H1 (cell line): ENCODE data around the gene ZNF672. TPM values are rescaled to one million over a fixed set of nuclear protein-coding genes. Genes with fewer than 3 reads are reported as not detected.

ENCODE experiments used
- CTCF ChIA-PET: fragments of 300-600 bp; sonication (Branson Sonifier 250); formaldehyde crosslinking; loops from one replicate; lab custom pipeline; 2021; ENCODE audit not compliant: partially characterized antibody; lab: Charles Lee
- POLR2A ChIA-PET: fragments of 300-600 bp; sonication (Branson Sonifier 250); formaldehyde crosslinking; loops from one replicate; lab custom pipeline; 2021; ENCODE audit warnings: inconsistent platforms; ENCODE audit not compliant: partially characterized antibody; lab: Charles Lee
- DNase-seq, 2 experiments: peaks; one replicate each; pipeline versions ENCODE4 v3.0.0 to v3.0.0-alpha.2; 2010 to 2022; ENCODE audit warnings: low spot score in 2 of 2, low read depth in 1 of 2, mixed read lengths in 1 of 2
- FAIRE-seq: peaks from 2 replicates; lab custom pipeline; 2011; peaks lifted over from hg19 to GRCh38; lab: Jason Lieb, UNC
- H2AFZ ChIP-seq: 2 replicates; pipeline ENCODE4 v1.8.1; 2012; ENCODE audit warnings: low read length, inconsistent platforms
- H2AK5ac ChIP-seq: 2 replicates; pipeline ENCODE4 v1.6.1; 2013; ENCODE audit warnings: low read depth, low read length
- H2BK120ac ChIP-seq: replicated peaks from 2 replicates; pipeline ENCODE3; 2013; ENCODE audit warnings: low read depth, low read length, inconsistent platforms
- H2BK12ac ChIP-seq: 2 replicates; pipeline ENCODE4 v1.6.1; 2013; ENCODE audit warnings: low read depth, low read length
- H2BK15ac ChIP-seq: 2 replicates; pipeline ENCODE4 v1.6.1; 2013; ENCODE audit warnings: low read length
- H2BK20ac ChIP-seq: 2 replicates; pipeline ENCODE4 v1.6.1; 2013; ENCODE audit warnings: low read length
- H2BK5ac ChIP-seq: 2 replicates; pipeline ENCODE4 v1.6.1; 2013; ENCODE audit warnings: low read depth, low read length
- H3K14ac ChIP-seq: 2 replicates; pipeline ENCODE4 v1.6.1; 2013; ENCODE audit warnings: inconsistent platforms; ENCODE audit not compliant: insufficient read length
- H3K18ac ChIP-seq: 2 replicates; pipeline ENCODE4 v1.6.1; 2013; ENCODE audit warnings: low read length; ENCODE audit errors: extremely low read depth
- H3K23ac ChIP-seq: 2 replicates; pipeline ENCODE4 v1.6.1; 2013; ENCODE audit warnings: inconsistent platforms; ENCODE audit not compliant: insufficient read length
- H3K23me2 ChIP-seq: 2 replicates; pipeline ENCODE4 v1.6.1; 2013; ENCODE audit warnings: low read depth, low read length
- H3K27ac ChIP-seq: 2 replicates; pipeline ENCODE4 v1.6.1; 2011; ENCODE audit warnings: low read depth, low read length, inconsistent platforms
- H3K27me3 ChIP-seq, 4 experiments: replicated peaks in 1 of 4; 1 replicate in 1 of 4; 2 replicates in 3 of 4; pipeline versions ENCODE4 v1.6.1 to v1.8.1; 2011 to 2013; ENCODE audit warnings: low read length in 3 of 4, mild to moderate bottlenecking in 3 of 4, inconsistent platforms in 2 of 4, mixed read lengths in 2 of 4, moderate library complexity in 1 of 4; ENCODE audit not compliant: control insufficient read depth in 3 of 4, insufficient read depth in 3 of 4; ENCODE audit errors: extremely low read depth in 1 of 4
- H3K36me3 ChIP-seq, 4 experiments: 2 replicates each; pipeline versions ENCODE4 v1.6.1 to v1.8.1; 2011 to 2013; ENCODE audit warnings: mild to moderate bottlenecking in 4 of 4, low read length in 3 of 4, moderate library complexity in 2 of 4, control low read depth in 1 of 4, inconsistent platforms in 1 of 4; ENCODE audit not compliant: insufficient read depth in 4 of 4, control insufficient read depth in 2 of 4
- H3K4ac ChIP-seq: replicated peaks from 2 replicates; pipeline ENCODE3; 2013; ENCODE audit warnings: low read length, low read depth, mixed read lengths, inconsistent platforms; ENCODE audit not compliant: insufficient read length
- H3K4me1 ChIP-seq, 4 experiments: replicated peaks in 1 of 4; 1 replicate in 1 of 4; 2 replicates in 3 of 4; pipeline versions ENCODE4 v1.6.1 to v1.8.1; 2011 to 2013; ENCODE audit warnings: low read length in 3 of 4, inconsistent platforms in 2 of 4, mixed read lengths in 1 of 4; ENCODE audit not compliant: insufficient read depth in 4 of 4, control insufficient read depth in 3 of 4
- H3K4me2 ChIP-seq, 2 experiments: 2 replicates each; pipeline versions ENCODE4 v1.6.1 to v1.8.1; 2011 to 2013; ENCODE audit warnings: low read depth in 2 of 2, low read length in 2 of 2, control low read depth in 1 of 2, inconsistent platforms in 1 of 2, mild to moderate bottlenecking in 1 of 2; ENCODE audit not compliant: insufficient read depth in 1 of 2
- H3K4me3 ChIP-seq, 4 experiments: fragments of 200-600, 300-600 bp in 1 of 4; sonication (generic), shearing (Covaris generic), sonication (Bioruptor Twin) in 1 of 4; 2 replicates each; pipeline versions ENCODE4 v1.5.1 to v1.8.1; 2011 to 2016; ENCODE audit warnings: low read length in 4 of 4, low read depth in 3 of 4, control low read depth in 2 of 4, inconsistent platforms in 2 of 4, mild to moderate bottlenecking in 2 of 4, mixed read lengths in 1 of 4, moderate library complexity in 1 of 4; ENCODE audit not compliant: insufficient read depth in 2 of 4; ENCODE audit errors: extremely low read depth in 1 of 4
- H3K56ac ChIP-seq: replicated peaks from 2 replicates; pipeline ENCODE3; 2013; ENCODE audit warnings: low read depth, mild to moderate bottlenecking, mixed read lengths, low read length, inconsistent platforms; ENCODE audit not compliant: insufficient read length
- H3K79me1 ChIP-seq: 2 replicates; pipeline ENCODE4 v1.6.1; 2013; ENCODE audit warnings: low read depth, low read length, control low read depth
- H3K79me2 ChIP-seq, 2 experiments: 2 replicates each; pipeline versions ENCODE4 v1.6.1 to v1.8.1; 2012 to 2013; ENCODE audit warnings: low read length in 2 of 2, mild to moderate bottlenecking in 2 of 2, inconsistent platforms in 1 of 2; ENCODE audit not compliant: insufficient read depth in 2 of 2, control insufficient read depth in 1 of 2
- H3K9ac ChIP-seq, 4 experiments: replicated peaks in 1 of 4; 1 replicate in 1 of 4; 2 replicates in 3 of 4; pipeline versions ENCODE4 v1.6.1 to v1.8.1; 2011 to 2013; ENCODE audit warnings: low read depth in 3 of 4, low read length in 3 of 4, control low read depth in 2 of 4, mild to moderate bottlenecking in 2 of 4, moderate library complexity in 2 of 4, inconsistent platforms in 1 of 4; ENCODE audit errors: extremely low read depth in 1 of 4
- H3K9me3 ChIP-seq, 2 experiments: 2 replicates each; pipeline versions ENCODE4 v1.6.1 to v1.8.1; 2012 to 2013; ENCODE audit warnings: mild to moderate bottlenecking in 2 of 2, moderate library complexity in 2 of 2, control low read depth in 1 of 2, inconsistent platforms in 1 of 2, low read depth in 1 of 2, low read length in 1 of 2, mixed read lengths in 1 of 2; ENCODE audit not compliant: insufficient read depth in 2 of 2
- H4K20me1 ChIP-seq, 2 experiments: replicated peaks in 1 of 2; 2 replicates each; pipeline versions ENCODE3 to v1.8.1; 2011 to 2013; ENCODE audit warnings: inconsistent platforms in 2 of 2, low read length in 2 of 2, mild to moderate bottlenecking in 1 of 2; ENCODE audit not compliant: insufficient read depth in 2 of 2, control insufficient read depth in 1 of 2
- H4K5ac ChIP-seq: 2 replicates; pipeline ENCODE4 v1.6.1; 2013; ENCODE audit warnings: low read length, low read depth, mixed read lengths, inconsistent platforms; ENCODE audit not compliant: insufficient read length
- H4K8ac ChIP-seq: 2 replicates; pipeline ENCODE4 v1.8.0; 2013; ENCODE audit warnings: mild to moderate bottlenecking, moderate library complexity, low read length, inconsistent platforms; ENCODE audit not compliant: insufficient read depth; ENCODE audit errors: extremely low read depth
- H4K91ac ChIP-seq: replicated peaks from 2 replicates; pipeline ENCODE3; 2013; ENCODE audit warnings: low read length, mixed read lengths, inconsistent platforms; ENCODE audit not compliant: insufficient read length
- POLR2AphosphoS5 ChIP-seq: IDR thresholded peaks from 2 replicates; pipeline ENCODE4 v1.6.1; 2011; ENCODE audit warnings: low read depth, low read length
- SAP30 ChIP-seq: fragments of 300-600 bp; sonication (generic); IDR thresholded peaks from 2 replicates; pipeline ENCODE4 v1.7.1; 2012; ENCODE audit warnings: low read length, moderate library complexity, mild to moderate bottlenecking, inconsistent platforms; ENCODE audit not compliant: insufficient read depth, insufficient replicate concordance
- SIRT6 ChIP-seq: IDR thresholded peaks from one replicate; pipeline ENCODE4 v1.7.1; 2012; ENCODE audit warnings: low read length, inconsistent platforms
- WGBS, 2 experiments: shearing (Covaris generic) in 1 of 2; methylation state at CpG; one replicate each; pipeline versions ENCODE4 v1.1.6 to v1.1.7; 2013 to 2015; ENCODE audit warnings: low lambda C conversion rate in 2 of 2, mixed read lengths in 2 of 2, inconsistent platforms in 1 of 2, low coverage in 1 of 2, missing lambda C conversion rate in 1 of 2; ENCODE audit not compliant: insufficient replicate concordance in 2 of 2, insufficient coverage in 1 of 2, insufficient read length in 1 of 2; ENCODE audit errors: extremely low coverage in 1 of 2, missing lambda C conversion rate in 1 of 2; 5-methylcytosine and 5-hydroxymethylcytosine counted together
- polyA plus RNA-seq, 7 experiments: library from polyadenylated mRNA; depleted of rRNA in 3 of 7; stranded (reverse) in 5 of 7; unstranded in 2 of 7; fragments of >200 nt in 5 of 7; fragments of 200-250 nt in 2 of 7; gene quantifications; 1 replicate in 5 of 7; 2 replicates in 1 of 7; 4 replicates in 1 of 7; pipeline versions ENCODE4 v1.2.1 to v1.2.3, GENCODE V29; 2011 to 2013; ENCODE audit warnings: missing spikeins in 2 of 7, mixed read lengths in 2 of 7
- total RNA-seq: library from RNA; stranded (reverse); fragmentation: NEBNext Ultra II Directional; extraction: Animal tissue kit (Norgen Biotek cat#: 25700); gene quantifications from 2 replicates; pipeline ENCODE4 v1.2.1, GENCODE V29; 2021

Gene ZNF672
- total and polyA plus RNA-seq, 2 of the 8 experiments (the other 6 are each of a cell fraction or from before 2014, with no cell fraction given), result 30.7 to 40.4 TPM

- WGBS, 2 experiments, result 92% methylated on average over 8 of the region's 8 CpGs; no CpG with 5 or more reads in 1 of the 2 experiments
- Histone ChIP-seq H3K79me1 (0 out of 2 replicates have a peak, but pooled peaks cover 2% of the 10 kb centered on the region), H3K56ac (no peak overlapping the region), H3K9me3 (no peaks in the 10 kb centered on the region), H2BK120ac (no peak overlapping the region), H3K27ac (no peak overlapping the region), H2BK20ac (no peak overlapping the region), H2BK15ac (no peak overlapping the region), H2AFZ (no peak overlapping the region), H3K4me3 (no peak overlapping the region), H2AK5ac (no peak overlapping the region), H3K23me2 (no peaks in the 10 kb centered on the region), H3K4me2 (no peak overlapping the region), H3K4me1 (no peaks in the 10 kb centered on the region), H3K79me2 (no peaks in the 10 kb centered on the region; a peak in 1 of 4 replicates), H4K5ac (no peak overlapping the region), H4K8ac (no peak overlapping the region), H3K9ac (no peak overlapping the region)
- ChIA-PET CTCF (interaction anchor here (1.4 kb wide), 1 partner anchor 10 kb away, joined by 6 read pairs; the partner anchor contains the start of gene ZNF692), POLR2A (interaction anchor here (1.8 to 6.7 kb wide), 2 partner anchors 10 to 12 kb away, joined by 10 to 47 read pairs; partner anchors contain the start of genes ZNF672 and ZNF692)
- FAIRE-seq (no peak), DNase-seq (no peak)
- TF ChIP-seq POLR2AphosphoS5 (0 out of 2 replicates have a peak, but pooled peaks have one; percentile 25), SAP30 (no peak), SIRT6 (no peak)
- TF ChIP-seq, all 59 proteins: peak for 1
- H3K18ac ChIP-seq, result no peak overlapping the region
- H3K36me3 ChIP-seq, result peaks cover 2 to 33% (median 30%) of the 10 kb centered on the region in 4 experiments
- H2BK12ac ChIP-seq, result no peak overlapping the region
- H4K91ac ChIP-seq, result no peak overlapping the region
- no peak overlapping the region for H3K14ac ChIP-seq
- no peak overlapping the region for H3K4ac ChIP-seq
- no peak overlapping the region for H3K23ac ChIP-seq
- H4K20me1 ChIP-seq, result peaks cover 4 to 24% of the 10 kb centered on the region in 2 experiments
- H2BK5ac ChIP-seq, result no peak overlapping the region
- H3K27me3 ChIP-seq, result no peaks in the 10 kb centered on the region
These were observed 10.6 kb downstream of the ZNF672 start for GRCh38 chr1:248848602-248849001.
